ENCODE measurements around the gene IFIH1. TPM values are rescaled to one million over a fixed set of nuclear protein-coding genes. Genes with fewer than 3 reads are reported as not detected.

The IFIH1 gene
- total and polyA plus RNA-seq, 2 experiments from 2014 or later = 1.2 to 2.5 TPM

- no peaks in the 10 kb centered on the region for H3K27me3 ChIP-seq (ENCODE audit: insufficient read depth)
- no peaks in the 10 kb centered on the region for H3K9me2 ChIP-seq (ENCODE audit: insufficient read depth)
- H3F3A ChIP-seq (replicated peaks; ENCODE audit: low read depth) = no peaks in the 10 kb centered on the region
- peaks cover 9% of the 10 kb centered on the region; the same call in 2 of the 3 replicates for H3K4me1 Mint-ChIP-seq
- H3K27ac ChIP-seq (ENCODE audit: low read depth) = no peak overlapping the region
- H3K4me2 ChIP-seq = no peak overlapping the region
- TF ChIP-seq CTCF (conservative IDR thresholded peaks at IDR 0.05; ENCODE audit: low read depth in 2 of 2) (no peak), JUNB (IDR thresholded peaks at IDR 0.05; ENCODE audit: unreplicated experiment) (no peak), ZNF331 (CRISPR knock-in tag; IDR thresholded peaks at IDR 0.05; ENCODE audit: low read depth) (no peak), POLR2AphosphoS5 (IDR thresholded peaks at IDR 0.05; ENCODE audit: low read depth) (no peak), REST (IDR thresholded peaks at IDR 0.05; ENCODE audit: unreplicated experiment) (no peak)
- H3K79me2 ChIP-seq (replicated peaks; ENCODE audit: insufficient read depth) = no peaks in the 10 kb centered on the region
- ATAC-seq = no peak; the same call in 2 of the 3 replicates
- DNase-seq (ENCODE audit: low spot score) = peak; percentile 2
- H4K20me1 ChIP-seq (replicated peaks; ENCODE audit: insufficient read depth) = no peaks in the 10 kb centered on the region
- no peaks in the 10 kb centered on the region for H3K36me3 ChIP-seq (ENCODE audit: insufficient read depth)
- no peak overlapping the region for H2AFZ ChIP-seq
- H3K27me3 Mint-ChIP-seq (ENCODE audit: insufficient read depth, low read depth, poor library complexity) = no peaks in the 10 kb centered on the region
- no peak overlapping the region for H3K4me3 Mint-ChIP-seq
- no peak overlapping the region for H3K27ac Mint-ChIP-seq
- H3K4me3 ChIP-seq = no peak overlapping the region
- H3K9me3 Mint-ChIP-seq = no peaks in the 10 kb centered on the region; the same call in 2 of the 3 replicates
- H3K36me3 Mint-ChIP-seq (ENCODE audit: low read depth) = no peaks in the 10 kb centered on the region
- H3K4me1 ChIP-seq (ENCODE audit: insufficient read depth) = peaks cover 10% of the 10 kb centered on the region; the same call in 1 of the 2 replicates
Measured at GRCh38 chr2:162261032-162261945, 57.2 kb downstream of the IFIH1 start.

GRCh38 chr2:162258686-162259085 lies 59.8 kb downstream of the IFIH1 start:
- DNase-seq (ENCODE audit: low spot score) (no peak), ATAC-seq (no peak)
- H3F3A ChIP-seq (replicated peaks; ENCODE audit: low read depth) = no peaks in the 10 kb centered on the region
- no peak overlapping the region for H3K4me2 ChIP-seq
- no peak overlapping the region for H3K27ac ChIP-seq (ENCODE audit: low read depth)
- H4K20me1 ChIP-seq (replicated peaks; ENCODE audit: insufficient read depth) = no peaks in the 10 kb centered on the region
- Mint-ChIP-seq H3K4me1 (peaks cover 9% of the 10 kb centered on the region; the same call in 2 of the 3 replicates), H3K36me3 (ENCODE audit: low read depth) (no peaks in the 10 kb centered on the region), H3K27ac (no peak overlapping the region), H3K9me3 (no peaks in the 10 kb centered on the region; the same call in 2 of the 3 replicates), H3K4me3 (no peak overlapping the region), H3K27me3 (ENCODE audit: insufficient read depth, low read depth, poor library complexity) (no peaks in the 10 kb centered on the region)
- H2AFZ ChIP-seq = 0 out of 2 replicates have a peak overlapping the region, but pooled peaks have one; percentile 1
- no peaks in the 10 kb centered on the region for H3K36me3 ChIP-seq (ENCODE audit: insufficient read depth)
- no peaks in the 10 kb centered on the region for H3K79me2 ChIP-seq (replicated peaks; ENCODE audit: insufficient read depth)
- no peak for TF ChIP-seq POLR2AphosphoS5 (IDR thresholded peaks at IDR 0.05; ENCODE audit: low read depth)
- TF ChIP-seq REST (IDR thresholded peaks at IDR 0.05; ENCODE audit: unreplicated experiment) = no peak
- TF ChIP-seq JUNB (IDR thresholded peaks at IDR 0.05; ENCODE audit: unreplicated experiment) = no peak
- no peak for TF ChIP-seq CTCF (conservative IDR thresholded peaks at IDR 0.05; ENCODE audit: low read depth in 2 of 2)
- no peak for TF ChIP-seq EZH2phosphoT487 (IDR thresholded peaks at IDR 0.05; ENCODE audit: unreplicated experiment)
- TF ChIP-seq EZH2 (IDR thresholded peaks at IDR 0.05; ENCODE audit: low read depth, unreplicated experiment) = no peak
- peaks cover 10% of the 10 kb centered on the region; the same call in 1 of the 2 replicates for H3K4me1 ChIP-seq (ENCODE audit: insufficient read depth)
- no peaks in the 10 kb centered on the region for H3K9me2 ChIP-seq (ENCODE audit: insufficient read depth)
- no peaks in the 10 kb centered on the region for H3K27me3 ChIP-seq (ENCODE audit: insufficient read depth)
- no peak overlapping the region for H3K4me3 ChIP-seq

Measured in GM23338 (cell line).